Heart left ventricle (tissue), 13 donors: Measurements from ENCODE around the gene BTBD18.

ENCODE experiments used
- CTCF ChIP-seq, 12 donors: fragments of 200-600 bp; sonication (generic) in 4 of 12; IDR thresholded peaks; one replicate each; pipeline versions ENCODE4 v1.5.0 to v1.8.0; 2018 to 2022; ENCODE audit warnings: antibody characterized with exemption in 12 of 12, mild to moderate bottlenecking in 5 of 12
- POLR2A ChIP-seq, 2 donors: fragments of 450-650 bp; IDR thresholded peaks; one replicate each; pipeline ENCODE4 v1.6.1; 2017; ENCODE audit warnings: antibody characterized with exemption in 2 of 2, mild to moderate bottlenecking in 2 of 2, moderate library complexity in 2 of 2
- donor health status: ischemic (EF 13 %, LVEDD 7.1; RV severe dilation, severe dysfunction).
- donor health status: DM: no; HTN: yes; CAD: no.
- donor health status: DM: no; HTN: no; CAD: no.
- donor health status: ischemic (EF 25% LVEDD 6.9; RV normal size, moderate dysfunction).
- donor health status: ischemic (EF 25% LVEDD 5.7; RV mildly dilated, moderate dysfunction).
- donor health status: ischemic (EF 35%, LVEDD 5.7; RV mildly dilated, moderate dysfunction).
- donor health status: nonischemic (EF 11% LVEDD 7.7; RV severe dilation, severe dysfunction).
- donor health status: DM: yes; HTN: yes; CAD: no.
- donor health status: PGD.
- donor health status: ischemic (EF 29% LVEDD 5.4; RV normal size, mild dysfunction).
- donor health status: nonischemic (EF 23%, LVEDD 6.1; RV moderate dilation, normal function).

- no peak for TF ChIP-seq CTCF (IDR thresholded peaks at IDR 0.05)
- no peak for TF ChIP-seq POLR2A (IDR thresholded peaks at IDR 0.05)
Observed at GRCh38 chr11:57788703-57789088, 37.1 kb upstream of the BTBD18 start.
